Sigmoid colon (tissue), 7 donors: ENCODE measurements around the gene GP1BB. TPM values are rescaled to one million over a fixed set of nuclear protein-coding genes. Genes with fewer than 3 reads are reported as not detected.

Source experiments
- DNase-seq: peaks from one replicate; pipeline ENCODE4 v3.0.0-alpha.2; 2019
- H3K27ac ChIP-seq, 4 donors: fragments of 200-600 bp; sonication (generic); one replicate each; pipeline ENCODE4 v1.5.1; 2016 to 2019; ENCODE audit warnings: mild to moderate bottlenecking in 1 of 4
- H3K27me3 ChIP-seq, 3 donors: fragments of 200-600 bp; sonication (generic); one replicate each; pipeline ENCODE4 v1.5.1; 2019; ENCODE audit warnings: mild to moderate bottlenecking in 1 of 3
- H3K36me3 ChIP-seq, 4 donors: fragments of 200-600 bp; sonication (generic); one replicate each; pipeline ENCODE4 v1.5.1; 2016 to 2019
- H3K4me1 ChIP-seq, 4 donors: fragments of 200-600 bp; sonication (generic); one replicate each; pipeline ENCODE4 v1.5.1; 2017 to 2019
- H3K4me3 ChIP-seq, 4 donors: fragments of 200-600 bp; sonication (generic); one replicate each; pipeline ENCODE4 v1.5.1; 2017 to 2019; ENCODE audit warnings: mild to moderate bottlenecking in 2 of 4, moderate library complexity in 1 of 4
- H3K9me3 ChIP-seq, 4 donors: fragments of 200-600 bp in 3 of 4; sonication (generic) in 3 of 4; one replicate each; pipeline versions ENCODE4 v1.5.1 to v1.6.1; 2013 to 2019
- CTCF ChIP-seq, 4 experiments: fragments of 450-650 bp in 3 of 4; fragments of 200-600 bp in 1 of 4; IDR thresholded peaks; one replicate each; pipeline ENCODE4 v1.5.1; 2016 to 2019; ENCODE audit warnings: antibody characterized with exemption in 4 of 4, mild to moderate bottlenecking in 3 of 4, moderate library complexity in 2 of 4
- EP300 ChIP-seq, 4 donors: sonication (generic); formaldehyde crosslinking; IDR thresholded peaks; one replicate each; pipeline ENCODE4 v1.6.1; 2017; ENCODE audit warnings: antibody characterized with exemption in 4 of 4
- POLR2A ChIP-seq, 2 donors: fragments of 450-650 bp; IDR thresholded peaks; one replicate each; pipeline ENCODE4 v1.6.1; 2016; ENCODE audit warnings: antibody characterized with exemption in 2 of 2, mild to moderate bottlenecking in 2 of 2, moderate library complexity in 2 of 2
- POLR2AphosphoS5 ChIP-seq, 4 donors: sonication (generic); formaldehyde crosslinking; IDR thresholded peaks; one replicate each; pipeline ENCODE4 v1.6.1; 2017; ENCODE audit warnings: antibody characterized with exemption in 4 of 4
- WGBS, 2 donors: extraction: QIAGEN DNeasy Blood & Tissue Kit; methylation state at CpG; one replicate each; pipeline ENCODE4 v1.1.7; 2013; 5-methylcytosine and 5-hydroxymethylcytosine counted together
- intact Hi-C: fragments of 100-400 bp; cut with DNase I; formaldehyde crosslinking; loops from one replicate; pipeline ENCODE4 v1.15.1; 2023
- polyA plus RNA-seq, 3 donors: library from polyadenylated mRNA; stranded (reverse); fragments of 200-250 nt; gene quantifications; one replicate each; pipeline ENCODE4 v1.2.3, GENCODE V29; 2013
- total RNA-seq, 4 donors: library from RNA; depleted of rRNA; stranded (reverse); fragments of >200 nt; gene quantifications; one replicate each; pipeline ENCODE4 v1.1.0, GENCODE V29; 2016
- donor health status: healthy with polysubstance abuse.
- donor health status: Bipolar disorder and iron deficiency.
- donor health status: healthy.

GP1BB gene
- total RNA-seq: 1 to 10 TPM; 1.6 to 2.9 (median 2.4) TPM
- 1 to 10 TPM in 1 of 3 donors, not detected in 2; 1.1 TPM for polyA plus RNA-seq

DNA sequence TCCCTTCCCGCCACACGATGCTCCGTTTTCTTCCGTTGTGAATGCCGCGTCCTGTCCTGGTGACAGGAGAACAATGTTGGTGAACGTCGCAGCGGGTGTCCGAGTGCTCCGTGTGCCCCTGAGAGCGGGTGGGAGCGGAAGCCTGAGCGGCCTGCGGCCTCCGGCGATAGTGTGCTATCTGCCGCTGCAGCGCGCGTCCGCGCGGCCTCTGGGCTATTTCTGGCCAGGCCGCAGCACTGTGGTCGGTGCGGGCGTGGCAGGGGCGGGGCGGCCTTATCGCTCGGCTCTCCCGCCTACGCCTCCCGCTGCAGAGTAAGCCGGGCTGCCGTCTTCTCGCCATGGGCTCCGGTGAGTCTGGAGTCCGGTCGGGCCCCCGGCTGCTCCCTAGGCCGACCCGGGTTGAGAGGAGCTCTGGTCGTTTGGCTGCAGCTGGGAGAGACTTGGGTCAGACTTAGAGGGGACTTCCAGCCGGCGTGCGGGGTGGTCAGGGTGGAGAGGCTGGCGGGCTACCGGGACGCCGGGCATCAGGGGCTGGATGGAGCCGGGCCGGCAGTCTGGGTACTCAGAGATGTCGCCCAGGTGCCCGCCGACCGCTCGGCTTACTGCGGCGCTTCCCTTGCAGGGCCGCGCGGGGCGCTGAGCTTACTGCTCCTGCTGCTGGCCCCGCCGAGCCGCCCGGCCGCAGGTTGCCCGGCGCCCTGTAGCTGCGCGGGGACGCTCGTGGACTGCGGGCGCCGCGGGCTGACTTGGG, at the start of gene GP1BB:
TSS of gene GP1BB (plus strand) at position 308 of the 751 bp plus-strand sequence. CDS start at position 339, 31 bp downstream.
- H3K27ac ChIP-seq: no peak within 1 kb of the TSS
- H3K9me3 ChIP-seq: no peaks in the 10 kb centered on the region
- H3K4me1 ChIP-seq: peaks cover 0 to 31% (median 19%) of the 10 kb centered on the region in 4 donors
- TF ChIP-seq EP300 (IDR thresholded peaks at IDR 0.05): no peak
- TF ChIP-seq POLR2AphosphoS5 (IDR thresholded peaks at IDR 0.05): no peak
- TF ChIP-seq CTCF (IDR thresholded peaks at IDR 0.05): no peak
- TF ChIP-seq POLR2A (IDR thresholded peaks at IDR 0.05): no peak
- 7 to 17% methylated on average over 80 of the region's 80 CpGs for WGBS, 2 donors
- peaks cover 0 to 14% (median 0%) of the 10 kb centered on the region in 4 donors for H3K36me3 ChIP-seq
- peaks cover 12 to 51% (median 14%) of the 10 kb centered on the region in 3 donors for H3K27me3 ChIP-seq
- no peak for DNase-seq
- intact Hi-C loops: no loop called here
- H3K4me3 ChIP-seq: peak within 1 kb of the TSS in 2 of 4 donors; percentile 5 to 12

DNA sequence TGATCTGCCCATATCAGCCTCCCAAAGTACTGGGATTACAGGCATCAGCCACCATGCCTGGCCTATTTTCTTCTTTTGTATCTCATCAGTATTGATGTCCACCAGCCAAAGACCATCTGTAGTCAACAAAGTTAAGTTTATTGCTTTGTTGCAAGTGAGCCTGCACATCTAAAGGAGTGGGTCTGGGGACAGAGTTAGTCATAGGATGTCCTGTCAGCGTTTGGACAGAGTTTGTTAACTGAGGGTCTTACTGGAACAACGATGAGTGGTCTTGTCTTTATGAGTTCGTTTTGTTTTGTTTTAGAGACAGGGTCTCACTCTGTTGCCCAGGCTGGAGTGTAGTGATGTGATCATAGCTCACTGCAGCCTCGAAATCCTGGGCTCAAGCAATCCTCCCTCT, 49.7 kb upstream of the GP1BB start:
- no peaks in the 10 kb centered on the region for H3K4me1 ChIP-seq
- no peaks in the 10 kb centered on the region for H3K27me3 ChIP-seq
- no peaks in the 10 kb centered on the region for H3K9me3 ChIP-seq
- H3K27ac ChIP-seq: no peak overlapping the region
- intact Hi-C loops: no loop called here
- TF ChIP-seq EP300 (IDR thresholded peaks at IDR 0.05): no peak
- TF ChIP-seq POLR2AphosphoS5 (IDR thresholded peaks at IDR 0.05): no peak
- no peak for TF ChIP-seq POLR2A (IDR thresholded peaks at IDR 0.05)
- TF ChIP-seq CTCF (IDR thresholded peaks at IDR 0.05): no peak
- no peaks in the 10 kb centered on the region for H3K36me3 ChIP-seq
- DNase-seq: no peak
- 64 to 77% methylated on average over 4 of the region's 4 CpGs for WGBS, 2 donors
- no peak overlapping the region for H3K4me3 ChIP-seq

DNA sequence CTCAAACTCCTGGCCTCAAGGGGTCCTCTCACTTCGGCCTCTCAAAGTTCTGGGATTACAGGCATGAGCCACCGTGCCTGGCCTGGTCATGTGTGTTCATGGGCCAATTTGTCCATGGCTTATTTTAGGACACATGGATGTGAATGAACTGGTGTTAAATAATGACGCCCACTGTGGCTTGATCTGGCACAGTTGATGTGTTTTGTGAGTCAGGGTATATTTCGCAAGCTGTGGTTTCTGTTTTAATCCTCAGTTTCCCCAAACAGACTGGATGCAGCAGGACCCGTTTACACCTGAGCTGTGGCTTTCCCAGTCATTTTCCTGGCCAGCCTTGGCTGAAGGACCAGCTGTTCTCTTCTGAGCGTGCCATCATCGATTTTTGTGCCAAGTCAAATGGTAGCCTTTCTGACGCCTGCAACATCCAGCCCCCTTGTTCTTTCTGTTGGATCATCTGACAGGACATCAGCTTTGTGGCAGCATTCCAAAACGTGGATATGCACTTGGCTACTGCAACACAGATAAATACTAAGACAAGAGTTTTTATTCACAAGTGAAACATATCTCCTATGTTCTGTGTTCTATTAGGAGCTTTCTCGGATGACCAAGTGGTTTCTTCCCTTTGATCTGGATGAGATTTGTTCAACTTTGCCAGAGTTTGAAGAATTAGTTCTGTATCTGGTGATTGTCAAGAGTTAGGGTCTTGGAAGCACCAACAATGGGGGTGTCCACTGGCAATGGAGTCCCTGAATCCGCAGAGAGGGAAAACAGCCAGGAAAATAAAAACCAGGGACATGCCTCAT, 49.0 kb upstream of the GP1BB start:
- WGBS, 2 donors: 80 to 83% methylated on average over 11 of the region's 11 CpGs
- DNase-seq: no peak
- Histone ChIP-seq H3K27me3 (peaks cover 0 to 4% (median 0%) of the 10 kb centered on the region in 3 donors), H3K27ac (no peak overlapping the region), H3K4me3 (no peak overlapping the region), H3K36me3 (no peaks in the 10 kb centered on the region), H3K4me1 (no peaks in the 10 kb centered on the region), H3K9me3 (no peaks in the 10 kb centered on the region)
- intact Hi-C loops: no loop called here
- TF ChIP-seq EP300 (IDR thresholded peaks at IDR 0.05) (no peak), POLR2A (IDR thresholded peaks at IDR 0.05) (no peak), POLR2AphosphoS5 (IDR thresholded peaks at IDR 0.05) (no peak), CTCF (IDR thresholded peaks at IDR 0.05) (no peak)

- intact Hi-C loops: no loop called here
- no peak overlapping the region for H3K4me3 ChIP-seq
- DNase-seq: no peak
- TF ChIP-seq POLR2AphosphoS5 (IDR thresholded peaks at IDR 0.05): no peak
- no peak for TF ChIP-seq CTCF (IDR thresholded peaks at IDR 0.05)
- no peak for TF ChIP-seq POLR2A (IDR thresholded peaks at IDR 0.05)
- TF ChIP-seq EP300 (IDR thresholded peaks at IDR 0.05): no peak
- H3K36me3 ChIP-seq: no peaks in the 10 kb centered on the region
- peaks cover 0 to 10% (median 0%) of the 10 kb centered on the region in 3 donors for H3K27me3 ChIP-seq
- H3K9me3 ChIP-seq: no peaks in the 10 kb centered on the region
- no peak overlapping the region for H3K27ac ChIP-seq
- 77% methylated on average over 10 of the region's 10 CpGs for WGBS, 2 donors
- H3K4me1 ChIP-seq: peaks cover 0 to 4% (median 0%) of the 10 kb centered on the region in 4 donors
Observed at GRCh38 chr22:19674929-19675253, 48.4 kb upstream of the GP1BB start.
